ENCODE measurements around the gene LMF2.

The LMF2 gene

GRCh38 chr22:50481045-50481439 lies 26.5 kb downstream of the LMF2 start:
- DNase-seq: no peak

GRCh38 chr22:50479721-50480120 lies 27.8 kb downstream of the LMF2 start:
- DNase-seq: no peak

- DNase-seq: no peak
Measured at GRCh38 chr22:50477923-50478322, 29.6 kb downstream of the LMF2 start.

DNA sequence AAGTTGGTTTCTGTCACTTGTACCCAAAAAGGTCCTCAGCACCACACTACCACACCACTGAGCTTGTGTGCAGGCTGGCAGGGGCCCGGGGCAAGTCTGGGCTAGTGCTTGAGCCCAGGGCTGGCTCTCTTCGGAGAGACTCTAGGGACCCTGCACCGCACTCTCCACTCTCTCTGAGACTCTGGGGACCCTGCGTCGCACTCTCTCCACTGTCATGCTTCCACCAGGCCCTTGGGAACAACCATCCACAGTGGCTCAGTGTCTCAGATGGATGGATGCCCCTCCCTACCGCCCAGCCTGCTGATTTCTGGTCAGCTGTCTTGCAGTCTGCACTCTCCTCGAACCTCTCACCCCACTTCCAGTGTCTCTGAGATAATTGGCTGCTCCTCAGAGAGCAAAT lies 30.6 kb downstream of the LMF2 start:
- DNase-seq: no peak

DNA sequence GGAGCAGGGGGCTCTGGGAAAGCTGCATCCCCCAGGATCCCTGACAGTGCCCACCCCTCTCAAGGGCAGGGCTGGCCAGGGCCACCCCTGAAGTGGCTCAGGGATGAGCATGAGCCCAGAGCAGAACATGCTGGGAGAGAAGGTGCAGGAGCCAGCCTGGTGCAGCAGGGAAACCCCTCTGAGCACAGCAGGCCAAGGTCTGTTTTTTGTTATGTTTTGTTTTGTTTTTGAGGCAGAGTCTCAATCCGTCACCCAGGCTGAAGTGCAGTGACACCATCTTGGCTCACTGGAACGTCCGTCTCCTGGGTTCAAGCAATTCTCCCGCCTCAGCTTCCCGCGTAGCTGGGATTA lies 31.9 kb downstream of the LMF2 start:
- no peak for DNase-seq

DNA sequence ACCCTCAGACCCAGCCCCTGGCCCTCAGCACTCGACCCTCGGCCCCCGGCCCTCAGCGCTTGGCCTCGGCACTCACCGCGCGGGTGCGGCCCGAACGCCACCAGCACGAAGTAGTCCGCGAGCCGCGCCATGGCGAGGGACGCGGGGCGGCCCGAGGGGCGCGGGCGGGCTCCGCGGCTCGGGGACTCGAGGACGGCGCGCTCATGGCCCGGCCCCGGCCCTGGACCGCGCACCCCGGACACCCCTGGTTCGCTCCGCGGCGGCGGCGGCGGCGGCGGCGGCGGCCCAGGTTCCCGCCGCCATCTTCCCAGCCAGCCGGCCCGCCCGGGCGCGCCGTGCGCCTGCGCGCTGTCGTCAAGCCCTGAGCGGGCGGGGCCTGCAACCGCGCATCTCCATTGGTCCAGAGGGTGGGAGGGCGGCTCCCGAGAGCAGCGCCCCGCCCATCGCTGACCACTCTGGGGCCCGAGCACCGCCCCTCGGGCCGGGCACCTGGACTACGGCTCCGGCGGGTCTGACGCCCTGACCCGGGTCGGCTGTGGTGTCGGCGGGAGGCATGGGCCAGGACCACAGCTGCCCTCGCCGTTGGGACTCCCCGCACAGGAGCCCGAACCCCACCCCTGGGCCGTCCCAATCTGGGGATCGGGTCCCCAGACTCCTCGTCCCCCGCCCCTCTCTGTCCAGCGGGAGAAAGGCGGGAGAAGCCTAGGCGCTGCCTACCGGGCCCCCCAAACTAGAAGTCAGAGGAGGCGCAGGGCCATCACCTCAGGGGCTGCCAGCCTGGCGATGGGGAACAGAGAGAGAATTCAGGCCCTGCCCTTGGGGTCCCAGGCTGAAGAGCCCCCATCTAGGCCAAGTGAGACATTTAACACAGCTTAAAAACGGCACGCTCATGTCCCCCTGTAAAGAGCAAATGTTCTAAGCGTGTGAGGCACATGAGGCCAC lies 32.5 kb downstream of the LMF2 start, which contains the start of gene SBF1:
Gene SBF1 (minus strand): TSS at position 326 of the 942 bp plus-strand sequence. CDS start 195 bp downstream, at position 131.
- peak; percentile 85 to 92 for DNase-seq

- DNase-seq: no peak
Measured at GRCh38 chr22:50473855-50474671, 33.4 kb downstream of the LMF2 start.

GRCh38 chr22:50473088-50473487 lies 34.4 kb downstream of the LMF2 start:
- no peak for DNase-seq

GRCh38 chr22:50471962-50472361 lies 35.5 kb downstream of the LMF2 start:
- no peak for DNase-seq

DNA sequence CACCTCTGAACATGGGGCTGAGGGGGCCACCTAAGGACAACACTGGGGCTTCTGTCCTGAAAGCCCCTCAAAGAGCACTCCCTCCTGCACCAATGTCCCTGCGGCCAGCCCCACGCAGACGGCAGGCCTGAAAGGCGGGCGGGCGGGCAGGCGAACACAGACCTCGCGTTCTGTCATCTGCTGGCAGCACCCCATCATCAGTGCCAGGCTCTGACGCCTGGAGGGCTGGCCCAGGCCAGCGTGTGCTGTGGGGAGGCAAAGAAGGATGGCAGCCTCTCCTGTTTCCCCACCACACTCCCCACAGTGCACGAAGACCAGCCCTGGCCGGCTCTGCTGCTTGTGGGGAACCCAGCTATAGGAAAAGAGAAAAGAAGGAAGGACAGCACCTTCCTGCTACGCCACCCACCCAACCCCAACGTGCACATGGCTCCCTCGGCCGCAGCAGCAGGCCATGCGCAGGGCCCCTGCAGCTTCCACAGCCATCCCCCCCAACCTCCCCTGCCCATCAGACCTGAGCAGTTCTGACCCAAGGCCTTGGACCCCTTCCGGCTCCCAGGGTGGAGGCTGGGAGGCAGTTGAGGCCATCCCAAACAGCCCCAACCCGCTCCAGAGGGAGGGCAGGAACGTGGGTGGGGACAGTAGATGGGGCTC lies 36.2 kb downstream of the LMF2 start:
- no peak for DNase-seq

DNA sequence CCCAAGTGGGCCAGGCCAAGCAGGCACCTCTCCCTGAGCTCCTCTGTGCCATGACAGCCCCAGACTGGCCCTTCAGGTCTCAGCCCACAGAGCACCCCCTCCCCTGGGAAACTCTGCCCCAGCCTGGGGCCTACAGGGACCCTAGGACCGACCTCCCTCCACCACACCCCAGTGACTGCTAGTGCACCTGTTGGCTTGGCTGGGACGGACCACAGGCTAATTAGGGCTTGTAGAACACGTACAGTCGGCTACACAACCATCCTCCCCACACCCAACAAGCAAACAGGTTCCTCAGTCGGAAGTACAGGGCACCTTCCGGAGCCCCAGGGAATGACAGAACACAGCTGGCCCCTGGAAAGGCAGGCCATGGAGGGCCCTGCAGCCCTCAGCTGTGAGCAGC lies 37.0 kb downstream of the LMF2 start:
- DNase-seq: no peak

DNA sequence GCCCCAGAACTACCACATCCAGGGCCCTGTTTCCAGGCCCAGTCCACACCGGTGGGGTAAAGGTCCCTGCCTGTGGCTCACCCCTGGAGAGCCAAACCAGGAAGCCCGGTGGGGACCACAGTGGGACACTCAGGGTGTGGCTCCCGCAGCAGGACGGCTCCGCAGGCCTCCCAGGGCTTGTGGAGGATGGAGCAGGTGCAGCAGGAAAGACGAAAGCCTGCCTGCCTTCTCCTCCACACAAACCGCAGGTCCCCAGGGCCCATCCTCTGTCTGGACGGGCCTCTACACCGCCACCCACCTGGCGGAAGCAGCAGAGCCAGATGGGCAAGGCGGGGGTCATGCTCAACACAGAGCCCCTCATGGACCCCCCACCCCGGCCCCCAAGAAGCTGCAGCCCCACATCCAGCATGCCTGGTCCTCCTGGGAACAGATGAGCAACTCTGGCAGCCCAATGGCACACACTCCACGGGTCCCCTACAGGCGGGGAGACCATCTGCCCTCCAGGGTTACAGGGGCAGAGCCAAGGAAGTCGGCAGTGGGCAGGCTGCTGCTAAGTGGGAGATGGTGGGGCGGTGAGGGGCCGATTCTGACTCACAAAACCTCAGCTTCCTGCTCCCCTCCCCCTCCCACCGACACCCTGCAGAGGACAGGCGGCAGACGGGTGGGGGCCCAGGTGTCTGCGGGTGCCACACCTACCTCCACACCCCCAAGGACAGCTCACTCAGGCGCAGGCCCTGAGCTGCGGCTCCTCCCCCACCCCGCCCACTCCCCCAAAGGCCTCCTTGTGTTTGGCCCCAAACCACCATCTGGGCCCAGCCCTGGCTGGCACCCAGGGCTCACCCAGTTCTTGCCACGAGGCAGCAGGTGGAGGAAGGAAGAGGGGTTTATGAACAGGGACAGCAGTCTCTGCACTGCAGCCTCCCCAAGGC lies 37.9 kb downstream of the LMF2 start:
- no peak for DNase-seq

GRCh38 chr22:50468626-50469025 lies 38.9 kb downstream of the LMF2 start:
- no peak for DNase-seq

DNA sequence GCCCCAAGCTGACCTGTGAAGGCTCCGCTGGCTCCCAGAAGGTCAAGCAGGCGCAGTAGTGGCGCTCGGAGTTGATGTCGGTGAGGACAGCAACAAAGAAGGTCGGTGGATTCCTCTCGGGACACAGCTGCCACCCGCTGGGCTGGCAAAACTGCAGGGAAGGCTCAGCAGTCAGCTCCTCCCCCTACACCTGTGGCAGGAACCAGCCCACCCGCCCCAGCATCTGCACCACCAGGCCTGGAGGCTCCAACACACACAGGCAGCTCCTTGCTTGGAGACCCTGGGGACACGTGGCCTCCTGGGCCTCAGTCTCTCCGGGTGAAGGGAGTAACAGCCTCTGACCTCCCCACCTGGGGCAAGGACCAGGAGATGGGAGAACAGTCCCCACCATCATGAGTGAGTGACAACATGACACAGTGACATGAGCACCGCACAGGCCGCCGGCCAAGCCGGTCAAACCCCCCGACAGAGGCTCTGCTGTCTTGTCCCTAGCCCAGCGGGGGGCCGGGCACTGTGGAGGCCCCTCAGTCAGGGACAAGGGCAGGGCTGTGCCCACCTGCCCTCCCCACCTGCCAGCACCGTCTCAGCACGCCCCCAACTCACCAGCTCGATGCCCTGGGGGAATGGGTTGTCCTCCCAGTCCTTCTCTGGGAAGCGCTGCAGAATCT lies 39.6 kb downstream of the LMF2 start:
- DNase-seq: no peak

- DNase-seq: no peak
Measured at GRCh38 chr22:50467341-50467740, 40.2 kb downstream of the LMF2 start.

GRCh38 chr22:50465066-50465930 lies 42.2 kb downstream of the LMF2 start:
- no peak for DNase-seq

DNA sequence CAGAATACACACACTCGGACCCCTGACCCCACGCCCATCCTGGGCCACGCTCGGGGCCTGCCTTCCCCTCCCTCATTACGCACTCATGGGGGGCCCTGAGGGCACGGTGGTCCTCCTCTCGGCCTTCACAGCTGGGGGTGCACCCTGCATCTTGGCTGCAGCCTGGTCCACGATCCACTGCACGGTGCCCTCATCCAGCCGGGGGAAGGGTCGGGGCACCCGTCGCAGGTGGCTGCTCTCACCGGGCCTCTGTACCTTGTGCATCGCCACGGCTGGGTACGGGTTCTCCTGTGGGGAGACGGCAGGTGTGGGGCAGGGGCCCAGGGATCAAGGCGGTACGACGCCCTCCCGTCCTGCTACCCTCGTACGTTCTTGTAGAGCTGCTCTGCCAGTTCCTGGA lies 43.1 kb downstream of the LMF2 start:
- DNase-seq: no peak

- DNase-seq: no peak
Measured at GRCh38 chr22:50463188-50463900, 44.2 kb downstream of the LMF2 start.

DNA sequence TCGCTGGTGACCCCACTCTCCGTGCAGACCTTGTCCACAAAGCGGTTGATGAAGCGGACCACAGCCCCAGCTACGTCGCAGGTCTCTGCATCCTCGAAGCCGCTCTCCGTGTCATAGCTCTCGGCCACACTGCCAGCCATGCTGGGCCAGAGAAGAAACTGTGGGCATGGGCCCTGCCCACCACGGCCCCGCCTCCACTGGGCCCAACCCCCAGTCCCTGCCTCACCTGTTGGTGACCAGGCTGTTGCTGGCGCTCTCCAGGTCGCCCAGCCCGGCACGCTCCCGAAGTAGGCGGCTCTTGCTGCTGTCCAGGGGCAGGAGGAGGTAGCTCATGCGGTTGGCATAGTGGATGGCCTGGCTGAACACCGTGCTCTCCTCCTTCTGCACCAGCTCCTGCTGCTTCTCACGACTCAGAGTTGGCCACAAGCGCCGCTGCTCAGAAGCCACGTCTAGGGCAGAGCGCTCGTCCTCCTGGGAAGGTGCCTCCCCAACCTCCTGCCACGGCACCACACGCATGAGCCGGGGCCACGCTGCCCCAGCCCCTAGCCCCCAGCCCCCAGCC lies 45.4 kb downstream of the LMF2 start:
- no peak for DNase-seq

GRCh38 chr22:50461536-50461935 lies 46.0 kb downstream of the LMF2 start:
- DNase-seq: no peak
